GM12878 (cell line): ENCODE results near the gene FAM83G.

ENCODE experiments used
- JUNB ChIP-seq: IDR thresholded peaks from 2 replicates; pipeline ENCODE4 v1.6.1; 2016; ENCODE audit warnings: antibody characterized with exemption, mild to moderate bottlenecking
- YY1 ChIP-seq: IDR thresholded peaks from 2 replicates; pipeline ENCODE4 v1.6.1; 2011; ENCODE audit warnings: low read depth, mild to moderate bottlenecking, low read length
- TF ChIP-seq, protein P1 (sequence below), 3 experiments: IDR thresholded peaks in 2 of 3; conservative IDR thresholded peaks in 1 of 3; 2 replicates each; pipeline ENCODE4 v1.5.1; 2011; ENCODE audit warnings: low read depth in 3 of 3, low read length in 3 of 3, mild to moderate bottlenecking in 3 of 3, control low read depth in 2 of 3, moderate library complexity in 2 of 3, inconsistent platforms in 1 of 3, mixed read lengths in 1 of 3; ENCODE audit not compliant: control insufficient read depth in 2 of 3, insufficient read depth in 1 of 3; ENCODE audit errors: extremely low read depth in 1 of 3
- TF ChIP-seq, protein P2 (sequence below): IDR thresholded peaks from 2 replicates; pipeline ENCODE4 v1.6.1; 2012; ENCODE audit warnings: low read depth, low read length, improper control_type of control experiment
- TF ChIP-seq, protein P3 (sequence below): IDR thresholded peaks from 2 replicates; pipeline ENCODE4 v1.6.1; 2011; ENCODE audit warnings: low read depth, mild to moderate bottlenecking, low read length, moderate library complexity, borderline replicate concordance; ENCODE audit errors: extremely low read depth

DNA sequence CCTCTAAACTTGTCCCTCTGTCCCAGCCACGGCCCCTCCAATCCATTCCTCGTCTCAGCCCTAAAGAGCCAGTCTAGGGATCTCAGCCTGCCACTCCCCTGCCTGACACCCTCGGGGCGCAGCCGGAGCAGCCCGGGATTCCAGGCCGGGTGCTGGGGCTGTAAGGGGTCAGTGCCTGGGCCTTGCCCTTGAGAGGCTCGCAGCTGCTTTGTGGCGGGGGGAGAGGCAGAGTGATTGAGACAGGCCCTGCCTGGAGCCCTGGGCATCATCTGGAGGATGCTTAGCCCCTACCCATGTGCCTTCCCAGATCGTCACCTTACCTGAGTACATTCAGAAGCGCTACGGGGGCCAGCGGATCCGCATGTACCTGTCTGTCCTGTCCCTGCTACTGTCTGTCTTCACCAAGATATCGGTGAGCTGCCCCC is 44.3 kb downstream of the FAM83G start:
- TF ChIP-seq YY1 = no peak
- TF ChIP-seq, protein P1, sequence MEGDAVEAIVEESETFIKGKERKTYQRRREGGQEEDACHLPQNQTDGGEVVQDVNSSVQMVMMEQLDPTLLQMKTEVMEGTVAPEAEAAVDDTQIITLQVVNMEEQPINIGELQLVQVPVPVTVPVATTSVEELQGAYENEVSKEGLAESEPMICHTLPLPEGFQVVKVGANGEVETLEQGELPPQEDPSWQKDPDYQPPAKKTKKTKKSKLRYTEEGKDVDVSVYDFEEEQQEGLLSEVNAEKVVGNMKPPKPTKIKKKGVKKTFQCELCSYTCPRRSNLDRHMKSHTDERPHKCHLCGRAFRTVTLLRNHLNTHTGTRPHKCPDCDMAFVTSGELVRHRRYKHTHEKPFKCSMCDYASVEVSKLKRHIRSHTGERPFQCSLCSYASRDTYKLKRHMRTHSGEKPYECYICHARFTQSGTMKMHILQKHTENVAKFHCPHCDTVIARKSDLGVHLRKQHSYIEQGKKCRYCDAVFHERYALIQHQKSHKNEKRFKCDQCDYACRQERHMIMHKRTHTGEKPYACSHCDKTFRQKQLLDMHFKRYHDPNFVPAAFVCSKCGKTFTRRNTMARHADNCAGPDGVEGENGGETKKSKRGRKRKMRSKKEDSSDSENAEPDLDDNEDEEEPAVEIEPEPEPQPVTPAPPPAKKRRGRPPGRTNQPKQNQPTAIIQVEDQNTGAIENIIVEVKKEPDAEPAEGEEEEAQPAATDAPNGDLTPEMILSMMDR (IDR thresholded peaks at IDR 0.05 in 2 of 3, conservative IDR thresholded peaks at IDR 0.05 in 1 of 3; ENCODE audit: control insufficient read depth in 2 of 3, extremely low read depth in 1 of 3, insufficient read depth in 1 of 3, low read depth in 3 of 3, low read length in 3 of 3) = no peak
- TF ChIP-seq, protein P2, sequence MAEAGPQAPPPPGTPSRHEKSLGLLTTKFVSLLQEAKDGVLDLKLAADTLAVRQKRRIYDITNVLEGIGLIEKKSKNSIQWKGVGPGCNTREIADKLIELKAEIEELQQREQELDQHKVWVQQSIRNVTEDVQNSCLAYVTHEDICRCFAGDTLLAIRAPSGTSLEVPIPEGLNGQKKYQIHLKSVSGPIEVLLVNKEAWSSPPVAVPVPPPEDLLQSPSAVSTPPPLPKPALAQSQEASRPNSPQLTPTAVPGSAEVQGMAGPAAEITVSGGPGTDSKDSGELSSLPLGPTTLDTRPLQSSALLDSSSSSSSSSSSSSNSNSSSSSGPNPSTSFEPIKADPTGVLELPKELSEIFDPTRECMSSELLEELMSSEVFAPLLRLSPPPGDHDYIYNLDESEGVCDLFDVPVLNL = no peak
- TF ChIP-seq, protein P3, sequence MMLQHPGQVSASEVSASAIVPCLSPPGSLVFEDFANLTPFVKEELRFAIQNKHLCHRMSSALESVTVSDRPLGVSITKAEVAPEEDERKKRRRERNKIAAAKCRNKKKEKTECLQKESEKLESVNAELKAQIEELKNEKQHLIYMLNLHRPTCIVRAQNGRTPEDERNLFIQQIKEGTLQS = no peak
- no peak for TF ChIP-seq JUNB
